ENCODE measurements around the gene TXNDC16.

Gene TXNDC16

GRCh38 chr14:52455291-52456088 lies 96.8 kb downstream of the TXNDC16 start:
- TF ChIP-seq POLR2A (IDR thresholded peaks at IDR 0.05; ENCODE audit: low read depth, low read length): no peak
- FAIRE-seq: peak; percentile 48
- DNase-seq (ENCODE audit: insufficient read length, low spot score): no peak

DNA sequence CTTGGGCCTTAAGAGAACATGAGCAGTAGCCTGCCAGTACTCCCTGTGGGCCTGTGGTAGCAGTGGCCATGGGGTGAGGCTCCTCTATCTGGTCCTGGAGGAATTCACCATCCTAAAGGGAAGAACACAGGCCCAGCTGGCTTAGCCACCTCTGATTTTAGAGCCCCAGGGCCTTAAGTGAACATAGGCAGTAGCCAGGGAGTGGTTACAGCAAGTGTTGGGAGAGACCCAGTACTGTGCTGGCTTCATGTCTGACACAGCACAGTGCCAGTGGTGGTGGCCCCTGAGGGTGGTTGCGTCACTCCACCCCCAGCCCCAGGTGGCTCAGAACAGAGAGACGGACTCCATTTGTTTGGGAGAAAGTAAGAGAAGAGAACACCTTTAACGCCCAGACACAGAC lies 105.1 kb downstream of the TXNDC16 start:
- TF ChIP-seq POLR2A (IDR thresholded peaks at IDR 0.05; ENCODE audit: low read depth, low read length): no peak
- FAIRE-seq (no peak), DNase-seq (ENCODE audit: insufficient read length, low spot score) (no peak)

GRCh38 chr14:52446355-52446754 lies 106.0 kb downstream of the TXNDC16 start:
- FAIRE-seq: no peak

GRCh38 chr14:52443506-52443905 lies 108.8 kb downstream of the TXNDC16 start:
- FAIRE-seq (no peak), DNase-seq (ENCODE audit: insufficient read length, low spot score) (no peak)
- TF ChIP-seq POLR2A (IDR thresholded peaks at IDR 0.05; ENCODE audit: low read depth, low read length): no peak

More at GRCh38 chr14:52446355-52446754, 106.0 kb downstream of the TXNDC16 start:
- no peak for TF ChIP-seq POLR2A (IDR thresholded peaks at IDR 0.05; ENCODE audit: low read depth, low read length)
- DNase-seq (ENCODE audit: insufficient read length, low spot score): no peak

GRCh38 chr14:52442602-52443001 lies 109.7 kb downstream of the TXNDC16 start:
- DNase-seq (ENCODE audit: insufficient read length, low spot score): no peak
- FAIRE-seq: no peak
- no peak for TF ChIP-seq POLR2A (IDR thresholded peaks at IDR 0.05; ENCODE audit: low read depth, low read length)

GRCh38 chr14:52442166-52442565 lies 110.1 kb downstream of the TXNDC16 start:
- FAIRE-seq (no peak), DNase-seq (ENCODE audit: insufficient read length, low spot score) (no peak)
- TF ChIP-seq POLR2A (IDR thresholded peaks at IDR 0.05; ENCODE audit: low read depth, low read length): no peak

DNA sequence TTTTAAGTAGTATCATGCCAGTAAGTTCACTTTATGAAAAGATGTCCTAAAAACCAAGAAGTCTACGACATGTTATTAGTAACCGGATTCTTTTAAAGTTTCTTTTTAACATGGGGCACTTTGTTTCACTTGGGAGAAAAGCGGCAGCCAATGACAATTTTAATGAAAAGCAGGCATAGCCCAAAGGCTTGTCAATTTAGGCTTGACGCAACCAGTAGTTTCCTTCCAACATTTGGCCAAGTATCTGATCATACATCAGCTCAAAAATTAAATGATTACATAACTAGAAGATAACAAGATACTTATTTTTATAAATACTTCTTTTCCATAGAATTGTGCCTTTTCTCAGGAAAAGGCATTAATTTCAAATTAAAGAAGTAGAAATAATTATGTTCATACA lies 112.8 kb downstream of the TXNDC16 start:
- FAIRE-seq (no peak), DNase-seq (ENCODE audit: insufficient read length, low spot score) (no peak)
- TF ChIP-seq POLR2A (IDR thresholded peaks at IDR 0.05; ENCODE audit: low read depth, low read length): no peak

GRCh38 chr14:52434955-52435354 lies 117.3 kb downstream of the TXNDC16 start:
- TF ChIP-seq POLR2A (IDR thresholded peaks at IDR 0.05; ENCODE audit: low read depth, low read length): no peak
- no peak for FAIRE-seq
- DNase-seq (ENCODE audit: insufficient read length, low spot score): no peak

DNA sequence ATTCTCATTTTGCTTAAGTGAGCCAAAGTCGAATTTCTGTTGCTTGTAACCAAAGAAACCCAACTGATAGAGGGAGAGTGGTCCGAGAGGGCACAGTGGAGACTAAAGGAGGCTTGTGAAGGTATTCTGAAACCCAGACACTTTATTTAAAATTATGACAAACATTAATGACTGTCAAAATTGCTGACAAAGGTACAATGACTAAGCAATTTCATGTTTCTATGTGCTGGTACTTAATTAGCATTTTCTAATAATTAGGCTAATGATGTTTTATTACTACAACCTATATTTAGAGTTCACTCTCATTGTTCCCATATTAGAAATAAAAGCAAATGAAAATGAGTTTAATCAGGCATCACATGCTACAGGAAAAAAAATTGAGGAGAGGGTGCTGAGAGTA lies 121.8 kb downstream of the TXNDC16 start:
- no peak for FAIRE-seq
- TF ChIP-seq POLR2A (IDR thresholded peaks at IDR 0.05; ENCODE audit: low read depth, low read length): no peak
- DNase-seq (ENCODE audit: insufficient read length, low spot score): no peak

DNA sequence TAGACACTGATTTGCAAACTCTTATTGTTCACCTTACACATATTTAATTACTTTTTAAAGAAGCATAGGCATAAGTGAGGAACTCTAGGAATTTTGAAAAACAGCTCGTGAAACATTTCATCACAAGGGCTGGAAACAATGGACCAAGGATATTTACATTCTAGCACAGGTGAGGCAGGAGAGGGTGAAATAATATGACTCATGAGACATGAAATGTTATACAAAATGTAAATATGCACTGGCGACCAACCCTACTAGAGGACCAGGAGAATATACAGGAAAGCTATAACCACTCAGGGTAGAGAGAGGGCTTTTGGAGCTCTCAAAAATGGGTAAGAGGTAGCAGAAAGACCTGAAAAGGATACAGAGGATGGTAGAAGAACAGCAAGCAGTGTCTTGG lies 122.9 kb downstream of the TXNDC16 start:
- no peak for DNase-seq (ENCODE audit: insufficient read length, low spot score)
- no peak for TF ChIP-seq POLR2A (IDR thresholded peaks at IDR 0.05; ENCODE audit: low read depth, low read length)
- no peak for FAIRE-seq

DNA sequence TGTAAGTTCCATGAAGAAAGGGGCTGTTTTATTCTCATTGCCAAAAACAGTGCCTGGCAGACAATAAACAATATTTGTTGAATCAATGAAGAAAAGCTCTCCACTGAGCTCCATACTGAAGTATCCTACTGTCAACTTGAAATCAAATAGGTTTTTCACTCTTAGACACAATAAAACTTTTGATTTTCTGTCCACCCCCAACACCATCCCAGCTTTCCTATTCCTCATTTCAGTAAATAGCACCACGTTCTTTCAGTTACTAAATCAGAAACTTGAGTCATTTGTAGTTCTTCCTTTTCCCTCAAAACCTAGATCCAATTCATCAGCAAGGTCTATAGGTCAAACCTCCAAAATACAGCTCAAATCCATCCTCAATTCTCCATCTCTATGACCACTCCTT lies 124.8 kb downstream of the TXNDC16 start:
- FAIRE-seq (no peak), DNase-seq (ENCODE audit: insufficient read length, low spot score) (no peak)
- no peak for TF ChIP-seq POLR2A (IDR thresholded peaks at IDR 0.05; ENCODE audit: low read depth, low read length)

- TF ChIP-seq POLR2A (IDR thresholded peaks at IDR 0.05; ENCODE audit: low read depth, low read length): no peak
- FAIRE-seq (no peak), DNase-seq (ENCODE audit: insufficient read length, low spot score) (no peak)
Measured at GRCh38 chr14:52422650-52423356, 129.5 kb downstream of the TXNDC16 start.

GRCh38 chr14:52417139-52417538 lies 135.2 kb downstream of the TXNDC16 start:
- no peak for TF ChIP-seq POLR2A (IDR thresholded peaks at IDR 0.05; ENCODE audit: low read depth, low read length)
- FAIRE-seq: no peak
- no peak for DNase-seq (ENCODE audit: insufficient read length, low spot score)

DNA sequence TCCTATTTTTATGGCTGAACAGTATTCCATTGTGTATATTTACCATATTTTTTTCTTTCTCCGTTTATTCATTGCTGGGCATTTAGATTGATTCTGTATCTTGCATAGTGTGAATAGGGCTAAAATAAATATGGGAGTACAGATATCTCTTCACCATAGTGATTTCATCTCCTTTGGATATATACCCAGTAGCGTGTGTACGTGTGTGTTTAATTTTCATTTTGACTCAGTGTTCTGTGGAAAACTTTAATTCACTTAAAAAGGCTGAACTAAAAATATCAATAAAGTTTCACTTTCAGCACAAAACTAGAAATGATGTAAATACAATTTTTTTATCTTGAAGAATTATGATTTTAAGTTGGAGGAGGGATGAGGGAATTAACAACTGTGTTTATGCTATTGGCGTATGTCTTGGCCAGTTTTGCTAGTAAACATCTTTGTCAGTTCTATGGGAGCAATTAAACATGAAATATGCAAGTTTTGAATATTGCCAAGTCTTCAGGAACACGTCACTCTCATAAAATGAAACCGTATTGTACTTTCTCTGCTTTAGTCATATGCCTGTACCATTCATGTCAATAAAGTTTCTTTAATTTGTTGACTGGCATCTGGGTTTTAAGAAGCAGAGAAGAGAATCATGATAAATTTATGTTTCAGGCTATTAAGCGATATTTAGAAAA lies 138.4 kb downstream of the TXNDC16 start:
- no peak for TF ChIP-seq POLR2A (IDR thresholded peaks at IDR 0.05; ENCODE audit: low read depth, low read length)

More for the DNA sequence above, 138.4 kb downstream of the TXNDC16 start:
- FAIRE-seq (no peak), DNase-seq (ENCODE audit: insufficient read length, low spot score) (no peak)
